GM12878 (cell line): ENCODE data around the gene NOB1. TPM values are rescaled to one million over a fixed set of nuclear protein-coding genes. Genes with fewer than 3 reads are reported as not detected.
A peak's percentile ranks its signal among the peaks of the same experiment; 100 is the strongest.

ENCODE experiments used
- ATAC-seq: fragments of 200-7000 bp; cut with Tn5 transposase; 3 replicates; pipeline ENCODE4 v1.9.1; 2020; ENCODE audit warnings: mild to moderate bottlenecking, moderate library complexity
- BruUV-seq: library from RNA; stranded (reverse); fragments of 400-500 nt; replicated peaks from 2 replicates; lab custom pipeline; 2021; lab: Mats Ljungman, UMichigan
- CTCF ChIA-PET: fragments of 300-600 bp; sonication (Branson Sonifier 250); formaldehyde crosslinking; extraction: SDS; loops from one replicate; lab custom pipeline; 2021; ENCODE audit warnings: inconsistent platforms; lab: Yijun Ruan, JAX
- POLR2A ChIA-PET: fragments of 350-600 bp; formaldehyde crosslinking; extraction: SDS; loops from one replicate; lab custom pipeline; 2021; ENCODE audit warnings: inconsistent platforms; lab: Charles Lee
- RAD21 ChIA-PET: fragments of 300-600 bp; sonication (Branson Sonifier 250); formaldehyde crosslinking; loops from one replicate; lab custom pipeline; 2023; ENCODE audit warnings: antibody characterized with exemption; ENCODE audit not compliant: unreplicated experiment; lab: Charles Lee
- SMC1A ChIA-PET: fragments of 300-600 bp; sonication (Branson Sonifier 250); formaldehyde crosslinking; loops from one replicate; lab custom pipeline; 2023; ENCODE audit not compliant: unreplicated experiment, uncharacterized antibody; lab: Charles Lee
- DNase-seq: peaks from one replicate; pipeline ENCODE4 v3.0.0-alpha.2; 2011; ENCODE audit warnings: low read depth, low spot score
- FAIRE-seq: peaks from 3 replicates; lab custom pipeline; 2011; peaks lifted over from hg19 to GRCh38; lab: Jason Lieb, UNC
- H2AFZ ChIP-seq: 2 replicates; pipeline ENCODE4 v1.6.0; 2011; ENCODE audit warnings: low read depth, low read length, control low read depth; ENCODE audit not compliant: control insufficient read depth
- H3K27ac ChIP-seq: 2 replicates; pipeline ENCODE4 v1.5.1; 2011; ENCODE audit warnings: control low read depth; ENCODE audit not compliant: control insufficient read depth, insufficient read depth
- H3K27me3 ChIP-seq, 2 experiments: replicated peaks in 1 of 2; 2 replicates each; pipeline versions ENCODE4 v1.6.0 to v1.6.1; 2011; ENCODE audit warnings: low read length in 1 of 2; ENCODE audit not compliant: control insufficient read depth in 2 of 2, insufficient read depth in 2 of 2
- H3K36me3 ChIP-seq, 2 experiments: 2 replicates each; pipeline ENCODE4 v1.5.1; 2011; ENCODE audit warnings: low read length in 1 of 2; ENCODE audit not compliant: control insufficient read depth in 2 of 2, insufficient read depth in 2 of 2
- H3K4me1 ChIP-seq: 2 replicates; pipeline ENCODE4 v1.6.1; 2011; ENCODE audit warnings: mild to moderate bottlenecking, low read length, moderate library complexity, mixed read lengths; ENCODE audit not compliant: control insufficient read depth, insufficient read depth
- H3K4me2 ChIP-seq: 2 replicates; pipeline ENCODE4 v1.6.0; 2011; ENCODE audit warnings: control low read depth; ENCODE audit not compliant: control insufficient read depth, insufficient read depth
- H3K4me3 ChIP-seq: fragments of 200-600 bp; sonication (generic); 2 replicates; pipeline ENCODE4 v1.5.1; 2016
- H3K79me2 ChIP-seq: 2 replicates; pipeline ENCODE4 v1.6.0; 2011; ENCODE audit warnings: low read length; ENCODE audit not compliant: control insufficient read depth, insufficient read depth
- H3K9ac ChIP-seq: 2 replicates; pipeline ENCODE4 v1.8.0; 2011; ENCODE audit warnings: low read length, control low read depth, mixed read lengths; ENCODE audit not compliant: control insufficient read depth, insufficient read depth
- H3K9me3 ChIP-seq: replicated peaks from 3 replicates; pipeline ENCODE4 v1.5.1; 2011; ENCODE audit warnings: mild to moderate bottlenecking, low read length; ENCODE audit not compliant: control insufficient read depth, insufficient read depth
- H4K20me1 ChIP-seq: 2 replicates; pipeline ENCODE4 v1.6.0; 2011; ENCODE audit not compliant: control insufficient read depth, insufficient read depth
- EED ChIP-seq: sonication (generic); IDR thresholded peaks from 2 replicates; pipeline ENCODE4 v1.6.1; 2016; ENCODE audit warnings: antibody characterized with exemption, low read depth
- EGR1 ChIP-seq, 2 experiments: IDR thresholded peaks; 1 replicate in 1 of 2; 2 replicates in 1 of 2; pipeline ENCODE4 v1.6.1; 2011 to 2012; ENCODE audit warnings: low read depth in 2 of 2, low read length in 2 of 2, borderline replicate concordance in 1 of 2, mild to moderate bottlenecking in 1 of 2, moderate library complexity in 1 of 2
- IKZF2 ChIP-seq, 2 experiments: fragments of 450-650 bp; IDR thresholded peaks; 2 replicates each; pipeline ENCODE4 v1.6.1; 2017; ENCODE audit warnings: mild to moderate bottlenecking in 2 of 2, moderate library complexity in 2 of 2
- JUNB ChIP-seq: IDR thresholded peaks from 2 replicates; pipeline ENCODE4 v1.6.1; 2016; ENCODE audit warnings: antibody characterized with exemption, mild to moderate bottlenecking
- NFIC ChIP-seq: IDR thresholded peaks from 2 replicates; pipeline ENCODE4 v1.6.1; 2012; ENCODE audit warnings: low read depth, mild to moderate bottlenecking, inconsistent platforms, low read length, moderate library complexity
- NFXL1 ChIP-seq: fragments of 450-650 bp; IDR thresholded peaks from 2 replicates; pipeline ENCODE4 v1.6.1; 2017; ENCODE audit warnings: antibody characterized with exemption, mild to moderate bottlenecking, borderline replicate concordance
- RAD51 ChIP-seq: fragments of 450-650 bp; IDR thresholded peaks from 2 replicates; pipeline ENCODE4 v1.6.1; 2016; ENCODE audit warnings: moderate library complexity, mild to moderate bottlenecking, inconsistent platforms
- RBBP5 ChIP-seq: fragments of 200-600 bp; sonication (generic); conservative IDR thresholded peaks from 2 replicates; pipeline ENCODE4 v1.6.1; 2016
- RFX5 ChIP-seq: IDR thresholded peaks from 2 replicates; pipeline ENCODE4 v1.6.1; 2011; ENCODE audit warnings: low read depth, low read length, improper control_type of control experiment
- SP1 ChIP-seq: IDR thresholded peaks from one replicate; pipeline ENCODE4 v1.6.1; 2011; ENCODE audit warnings: low read depth, low read length
- SREBF1 ChIP-seq: IDR thresholded peaks from 2 replicates; pipeline ENCODE4 v1.6.1; 2012; ENCODE audit warnings: mild to moderate bottlenecking, low read length
- TAF1 ChIP-seq: IDR thresholded peaks from 2 replicates; pipeline ENCODE4 v1.6.1; 2011; ENCODE audit warnings: mild to moderate bottlenecking, low read depth, low read length, borderline replicate concordance
- ZBED1 ChIP-seq: IDR thresholded peaks from 2 replicates; pipeline ENCODE4 v1.6.1; 2016; ENCODE audit warnings: borderline replicate concordance
- WGBS: methylation state at CpG from one replicate; pipeline ENCODE4 v1.1.6; 2016; ENCODE audit warnings: low lambda C conversion rate; ENCODE audit not compliant: insufficient replicate concordance, insufficient coverage; ENCODE audit errors: missing lambda C conversion rate; 5-methylcytosine and 5-hydroxymethylcytosine counted together
- in situ Hi-C: fragments of 300-500 bp; cut with MboI; formaldehyde crosslinking; loops from 9 replicates; pipeline ENCODE4 v1.14.3; 2018; ENCODE audit warnings: mixed read lengths
- intact Hi-C: fragments of 100-400 bp; cut with micrococcal nuclease; formaldehyde crosslinking; loops from one replicate; pipeline ENCODE4 v1.14.2; 2022; ENCODE audit not compliant: unreplicated experiment
- polyA plus RNA-seq, 11 experiments: library from polyadenylated mRNA; depleted of rRNA in 4 of 11; unstranded in 6 of 11; stranded (reverse) in 5 of 11; fragments of >200 nt; fragmentation: Nextera tagmentation in 4 of 11; fragmentation: Illumina TruSeq in 1 of 11; extraction: Ambion mirVana in 4 of 11; extraction: Trizol in 1 of 11; gene quantifications; 1 replicate in 1 of 11; 2 replicates in 10 of 11; pipeline versions ENCODE4 v1.2.1 to v1.2.3, GENCODE V29; 2011 to 2016; ENCODE audit warnings: inconsistent platforms in 2 of 11, missing spikeins in 2 of 11, low read depth in 1 of 11
- total RNA-seq, 4 experiments: library from RNA; depleted of rRNA in 3 of 4; stranded (reverse); fragments of >200 nt in 3 of 4; fragmentation: Illumina TruSeq in 1 of 4; extraction: Trizol in 1 of 4; gene quantifications; 2 replicates each; pipeline versions ENCODE4 v1.2.1 to v1.2.3, GENCODE V29; 2013 to 2021
- TF ChIP-seq, protein P1 (sequence below): IDR thresholded peaks from 2 replicates; pipeline ENCODE4 v1.6.1; 2011; ENCODE audit warnings: borderline replicate concordance, low read depth, mild to moderate bottlenecking, moderate library complexity, mixed read lengths, low read length; ENCODE audit not compliant: insufficient read depth; ENCODE audit errors: extremely low read length

The NOB1 gene
- total and polyA plus RNA-seq, 10 of the 15 experiments (the other 5 are each of a cell fraction or from before 2014, with no cell fraction given), result 31.1 to 117 (median 78.0) TPM

DNA sequence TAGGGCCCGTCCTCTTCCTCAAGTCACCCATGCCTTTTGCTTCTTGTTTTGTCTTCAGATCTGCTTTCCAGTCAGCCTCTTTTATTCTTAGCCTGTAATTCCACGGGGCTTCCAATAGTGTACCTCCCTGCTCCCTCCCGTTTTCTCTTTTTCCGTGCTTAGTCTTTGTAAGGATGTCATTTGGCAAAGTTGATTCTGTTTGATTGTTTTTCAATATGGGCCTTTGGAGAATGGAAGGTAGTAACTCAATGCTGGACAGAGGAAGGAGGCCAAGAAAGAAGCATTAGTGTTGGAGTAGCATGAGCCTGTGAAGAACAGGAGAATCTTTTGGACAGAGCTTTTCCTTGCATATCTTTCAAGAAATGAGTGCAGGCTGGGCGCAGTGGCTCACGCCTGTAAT, 13.9 kb upstream of the NOB1 start:
- no peaks in the 10 kb centered on the region; the same call in 2 of the 3 replicates for H3K9me3 ChIP-seq
- no peaks in the 10 kb centered on the region for H3K36me3 ChIP-seq
- H3K9ac ChIP-seq, result no peak overlapping the region
- H3K27ac ChIP-seq, result no peak overlapping the region
- H2AFZ ChIP-seq, result no peak overlapping the region
- POLR2A ChIA-PET, result no interaction called here
- WGBS, result 96% methylated on average over 6 of the region's 6 CpGs
- CTCF ChIA-PET, result interaction anchor here (4.7 kb wide), 1 partner anchor 14 kb away, joined by 23 read pairs; the partner anchor contains the start of gene NOB1
- no peak overlapping the region for H3K4me2 ChIP-seq
- H3K79me2 ChIP-seq, result peaks cover 26% of the 10 kb centered on the region
- TF ChIP-seq RBBP5, result no peak
- no peak for TF ChIP-seq SP1
- TF ChIP-seq TAF1, result no peak
- no peak for TF ChIP-seq ZBED1
- no peak for TF ChIP-seq NFXL1
- TF ChIP-seq, all 136 proteins: peak for 0
- Histone ChIP-seq H3K27me3 (no peaks in the 10 kb centered on the region), H4K20me1 (no peaks in the 10 kb centered on the region), H3K4me3 (no peak overlapping the region), H3K4me1 (peaks cover 29% of the 10 kb centered on the region)
- ChIA-PET RAD21 (no interaction called here), SMC1A (no interaction called here)
- FAIRE-seq (no peak), ATAC-seq (no peak), DNase-seq (no peak)
- no TSS peak for BruUV-seq
- intact Hi-C loops (no loop called here), in situ Hi-C loops (no loop called here)

DNA sequence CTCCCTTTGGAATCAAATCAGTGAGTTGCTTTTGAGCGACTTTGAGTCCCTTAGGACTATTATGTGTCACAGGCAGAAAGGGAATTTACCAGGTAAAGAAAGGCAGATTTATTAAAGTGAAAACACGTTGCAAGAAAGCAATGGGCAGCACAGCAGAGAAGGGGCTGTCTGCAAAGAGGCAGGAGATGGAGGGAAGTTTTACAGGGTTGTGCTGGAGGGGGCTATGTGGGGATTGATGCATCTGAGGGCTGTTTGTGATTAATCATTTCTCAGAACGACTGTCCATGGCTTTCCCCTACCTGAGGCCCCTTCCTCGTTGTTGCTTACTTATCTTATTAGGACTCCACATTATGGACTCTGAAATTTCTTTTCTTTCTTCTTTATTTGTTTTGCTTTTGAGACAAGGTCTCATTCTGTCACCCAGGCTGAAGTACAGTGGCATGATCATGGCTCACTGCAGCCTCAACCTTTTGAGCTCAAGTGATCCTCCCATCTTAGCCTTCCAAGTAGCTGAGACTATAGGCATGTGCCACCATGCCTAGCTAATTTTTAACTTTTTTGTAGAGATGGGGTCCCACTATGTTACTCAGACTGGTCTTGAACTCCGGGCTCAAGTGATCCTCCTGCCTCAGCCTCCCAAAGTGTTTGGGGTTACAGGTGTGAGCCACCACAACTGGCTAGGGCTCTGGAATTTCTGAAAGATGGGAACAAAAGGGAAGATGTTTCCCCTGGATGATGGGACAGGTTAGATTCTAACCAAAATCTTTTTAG, 12.9 kb upstream of the NOB1 start:
- Histone ChIP-seq H3K79me2 (peaks cover 29% of the 10 kb centered on the region), H4K20me1 (no peaks in the 10 kb centered on the region), H3K4me3 (no peak overlapping the region), H3K9ac (no peak overlapping the region), H2AFZ (no peak overlapping the region), H3K9me3 (no peaks in the 10 kb centered on the region), H3K27ac (no peak overlapping the region), H3K4me1 (peaks cover 19% of the 10 kb centered on the region), H3K36me3 (no peaks in the 10 kb centered on the region), H3K27me3 (no peaks in the 10 kb centered on the region), H3K4me2 (no peak overlapping the region; the same call in 1 of the 2 replicates)
- BruUV-seq, result no TSS peak
- ChIA-PET POLR2A (interaction anchor here (0.6 to 0.7 kb wide), 2 partner anchors 17 to 192 kb away, joined by 3 to 4 read pairs; no protein-coding TSS in a partner anchor), CTCF (interaction anchor here (1.0 to 4.7 kb wide), 2 partner anchors 13 to 371 kb away, joined by 3 to 23 read pairs; partner anchors contain the start of gene NOB1), RAD21 (no interaction called here), SMC1A (interaction anchor here (0.9 kb wide), 1 partner anchor 13 kb away, joined by 3 read pairs; the partner anchor contains the start of gene NOB1)
- in situ Hi-C loops (no loop called here), intact Hi-C loops (no loop called here)
- ATAC-seq (peak; percentile 20), DNase-seq (no peak), FAIRE-seq (no peak)
- 7% methylated on average over 5 of the region's 5 CpGs for WGBS
- no peak for TF ChIP-seq RFX5
- no peak for TF ChIP-seq EED
- TF ChIP-seq, protein P1, sequence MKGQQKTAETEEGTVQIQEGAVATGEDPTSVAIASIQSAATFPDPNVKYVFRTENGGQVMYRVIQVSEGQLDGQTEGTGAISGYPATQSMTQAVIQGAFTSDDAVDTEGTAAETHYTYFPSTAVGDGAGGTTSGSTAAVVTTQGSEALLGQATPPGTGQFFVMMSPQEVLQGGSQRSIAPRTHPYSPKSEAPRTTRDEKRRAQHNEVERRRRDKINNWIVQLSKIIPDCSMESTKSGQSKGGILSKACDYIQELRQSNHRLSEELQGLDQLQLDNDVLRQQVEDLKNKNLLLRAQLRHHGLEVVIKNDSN, result no peak
- TF ChIP-seq IKZF2 (IDR thresholded peaks at IDR 0.05), result no peak
- TF ChIP-seq ZBED1, result no peak
- TF ChIP-seq EGR1 (IDR thresholded peaks at IDR 0.05; ENCODE audit: borderline replicate concordance in 1 of 2, low read depth in 2 of 2, low read length in 2 of 2), result no peak
- no peak for TF ChIP-seq NFIC
- no peak for TF ChIP-seq RAD51
- TF ChIP-seq JUNB, result no peak
- TF ChIP-seq SREBF1, result no peak
